Measurements from ENCODE around the gene UNC13B. TPM values are rescaled to one million over a fixed set of nuclear protein-coding genes. Genes with fewer than 3 reads are reported as not detected.

Gene UNC13B
- total RNA-seq, 1 experiment from 2014 or later, result 17.6 TPM

- H3K9ac ChIP-seq (ENCODE audit: low read length), result peak overlapping the region; percentile 71
- no peak for TF ChIP-seq FOSL1 (IDR thresholded peaks at IDR 0.05; ENCODE audit: low read depth)
- no peak for TF ChIP-seq ELF1 (IDR thresholded peaks at IDR 0.05; ENCODE audit: borderline replicate concordance, low read depth)
- no peak for TF ChIP-seq YY1 (IDR thresholded peaks at IDR 0.05; ENCODE audit: extremely low read depth, insufficient replicate concordance, low read depth, low read length)
- no peak for TF ChIP-seq ZFX (IDR thresholded peaks at IDR 0.05)
- TF ChIP-seq TCF7L2 (IDR thresholded peaks at IDR 0.05; ENCODE audit: borderline replicate concordance, extremely low read depth, insufficient read depth, insufficient read length), result no peak
- TF ChIP-seq JUND (IDR thresholded peaks at IDR 0.05), result no peak
- no peak for TF ChIP-seq ZNF274 (IDR thresholded peaks at IDR 0.05; ENCODE audit: low read depth, low read length)
- no peak for TF ChIP-seq RAD21 (IDR thresholded peaks at IDR 0.05; ENCODE audit: low read depth)
- TF ChIP-seq CBX3 (IDR thresholded peaks at IDR 0.05; ENCODE audit: low read depth), result no peak
- peak overlapping the region; percentile 71 for H3K27ac ChIP-seq (ENCODE audit: low read depth, low read length)
- H3K4me1 ChIP-seq (ENCODE audit: control insufficient read depth in 1 of 2, insufficient read depth in 2 of 2, low read length in 2 of 2), result peaks cover 3 to 13% of the 10 kb centered on the region in 2 experiments; a peak in 3 of 4 replicates
- ATAC-seq, result no peak
- H3K4me2 ChIP-seq (ENCODE audit: low read length), result peak overlapping the region; percentile 90
- POLR2A ChIA-PET, result interaction anchor here (1.1 to 1.4 kb wide), 2 partner anchors 18 to 64 kb away, joined by 3 to 4 read pairs; no protein-coding TSS in a partner anchor
- peaks cover 7% of the 10 kb centered on the region for H3K79me2 ChIP-seq (ENCODE audit: insufficient read depth, low read length)
- RAD21 ChIA-PET (ENCODE audit: low non-redundant PET in 1 of 2, low total read pairs in 2 of 2, uncharacterized antibody in 2 of 2, unreplicated experiment in 2 of 2), result no interaction called here
- H3K9me3 ChIP-seq (ENCODE audit: control insufficient read depth in 1 of 2, insufficient read depth in 1 of 2, low read depth in 1 of 2, low read length in 2 of 2), result no peaks in the 10 kb centered on the region
- no peaks in the 10 kb centered on the region; the same call in 1 of the 2 replicates for H4K20me1 ChIP-seq (ENCODE audit: insufficient read depth)
- intact Hi-C loops (cut with micrococcal nuclease), result loop anchor here (5.0 kb wide), 1 partner anchor 45 kb away; the partner anchor contains the start of gene ATOSB
- no peaks in the 10 kb centered on the region for H3K36me3 ChIP-seq (ENCODE audit: control insufficient read depth in 1 of 2, insufficient read depth in 2 of 2, low read length in 2 of 2)
- H3K4me3 ChIP-seq (replicated peaks in 1 of 2; ENCODE audit: low read depth in 1 of 2, low read length in 2 of 2), result peak overlapping the region; percentile 88 to 89
- H2AFZ ChIP-seq (ENCODE audit: low read depth, low read length, poor library complexity, severe bottlenecking), result peak overlapping the region; percentile 90
- CTCF ChIA-PET, result interaction anchor here (1.3 to 2.2 kb wide), 2 partner anchors 47 to 263 kb away, joined by 6 to 8 read pairs; partner anchors contain the start of gene ATOSB
- no peak for DNase-seq (ENCODE audit: low read depth, low spot score)
- no peaks in the 10 kb centered on the region for H3K27me3 ChIP-seq (ENCODE audit: insufficient read depth, low read length)
- BruUV-seq (replicated peaks), result TSS peak; percentile 59
- H3K9me2 ChIP-seq (ENCODE audit: insufficient read depth), result no peaks in the 10 kb centered on the region
Measured at GRCh38 chr9:35162605-35163315, 951 bp downstream of the UNC13B start.

- Histone ChIP-seq H3K4me3 (replicated peaks in 1 of 2; ENCODE audit: low read depth in 1 of 2, low read length in 2 of 2) (no peak overlapping the region; a peak in 1 of 4 replicates), H3K9ac (ENCODE audit: low read length) (no peak overlapping the region), H3K27me3 (ENCODE audit: insufficient read depth, low read length) (no peaks in the 10 kb centered on the region), H3K79me2 (ENCODE audit: insufficient read depth, low read length) (peaks cover 7% of the 10 kb centered on the region), H3K36me3 (ENCODE audit: control insufficient read depth in 1 of 2, insufficient read depth in 2 of 2, low read length in 2 of 2) (no peaks in the 10 kb centered on the region), H2AFZ (ENCODE audit: low read depth, low read length, poor library complexity, severe bottlenecking) (no peak overlapping the region), H3K4me2 (ENCODE audit: low read length) (peak overlapping the region; percentile 90), H3K9me2 (ENCODE audit: insufficient read depth) (no peaks in the 10 kb centered on the region), H3K27ac (ENCODE audit: low read depth, low read length) (no peak overlapping the region), H3K4me1 (ENCODE audit: control insufficient read depth in 1 of 2, insufficient read depth in 2 of 2, low read length in 2 of 2) (peaks cover 3 to 13% of the 10 kb centered on the region in 2 experiments; a peak in 3 of 4 replicates), H4K20me1 (ENCODE audit: insufficient read depth) (no peaks in the 10 kb centered on the region; the same call in 1 of the 2 replicates), H3K9me3 (ENCODE audit: control insufficient read depth in 1 of 2, insufficient read depth in 1 of 2, low read depth in 1 of 2, low read length in 2 of 2) (no peaks in the 10 kb centered on the region)
- RAD21 ChIA-PET (ENCODE audit: low non-redundant PET in 1 of 2, low total read pairs in 2 of 2, uncharacterized antibody in 2 of 2, unreplicated experiment in 2 of 2), result no interaction called here
- no TSS peak for BruUV-seq (replicated peaks)
- intact Hi-C loops (cut with micrococcal nuclease), result loop anchor here (5.0 kb wide), 1 partner anchor 46 kb away; the partner anchor contains the start of gene ATOSB
- POLR2A ChIA-PET, result interaction anchor here (0.6 kb wide), 1 partner anchor 10 kb away, joined by 3 read pairs; no protein-coding TSS in a partner anchor
- DNase-seq (ENCODE audit: low read depth, low spot score) (no peak), ATAC-seq (no peak)
- CTCF ChIA-PET, result interaction anchor here (2.2 kb wide), 1 partner anchor 264 kb away, joined by 8 read pairs; no protein-coding TSS in a partner anchor
- no peak for TF ChIP-seq TCF7L2 (IDR thresholded peaks at IDR 0.05; ENCODE audit: borderline replicate concordance, extremely low read depth, insufficient read depth, insufficient read length)
- no peak for TF ChIP-seq ELF1 (IDR thresholded peaks at IDR 0.05; ENCODE audit: borderline replicate concordance, low read depth)
- no peak for TF ChIP-seq SIN3A (IDR thresholded peaks at IDR 0.05; ENCODE audit: low read depth)
- TF ChIP-seq MAX (IDR thresholded peaks at IDR 0.05), result no peak
- TF ChIP-seq REST (IDR thresholded peaks at IDR 0.05; ENCODE audit: low read depth), result no peak
Measured at GRCh38 chr9:35163413-35163812, 1.6 kb downstream of the UNC13B start.
